Measurements from ENCODE around the gene ZNF583.

The ZNF583 gene

GRCh38 chr19:56403764-56404704 lies at the start of gene ZNF583:
ZNF583 (plus strand) TSS chr19:56404332; CDS start chr19:56407115, 2,783 bp downstream.
- peak; percentile 72 to 85 for DNase-seq (ENCODE audit: low read depth in 2 of 2)

- DNase-seq (ENCODE audit: low read depth in 2 of 2) = no peak
Measured at GRCh38 chr19:56355517-56355916, 48.6 kb upstream of the ZNF583 start.

- DNase-seq (ENCODE audit: low read depth in 2 of 2) = no peak
Measured at GRCh38 chr19:56356944-56357343, 47.2 kb upstream of the ZNF583 start.

- DNase-seq (ENCODE audit: low read depth in 2 of 2) = no peak
Measured at GRCh38 chr19:56360841-56361240, 43.3 kb upstream of the ZNF583 start.

GRCh38 chr19:56367829-56368711 lies 36.1 kb upstream of the ZNF583 start:
- DNase-seq (ENCODE audit: low read depth in 2 of 2) = peak; percentile 59 to 60

- no peak for DNase-seq (ENCODE audit: low read depth in 2 of 2)
Measured at GRCh38 chr19:56369886-56370676, 34.1 kb upstream of the ZNF583 start.

- DNase-seq (ENCODE audit: low read depth in 2 of 2) = no peak
Measured at GRCh38 chr19:56372281-56372680, 31.9 kb upstream of the ZNF583 start.

GRCh38 chr19:56377105-56377924 lies 26.8 kb upstream of the ZNF583 start:
- DNase-seq (ENCODE audit: low read depth in 2 of 2) = no peak

- DNase-seq (ENCODE audit: low read depth in 2 of 2) = no peak
Measured at GRCh38 chr19:56383826-56384605, 20.1 kb upstream of the ZNF583 start.

GRCh38 chr19:56393119-56394012 lies 10.8 kb upstream of the ZNF583 start, which contains the start of gene ZNF582:
ZNF582 (minus strand) TSS chr19:56393534; CDS start chr19:56391752, 1,782 bp downstream.
- peak; percentile 74 to 78 for DNase-seq (ENCODE audit: low read depth in 2 of 2)

GRCh38 chr19:56398809-56399208 lies 5.3 kb upstream of the ZNF583 start:
- no peak for DNase-seq (ENCODE audit: low read depth in 2 of 2)

GRCh38 chr19:56400485-56400884 lies 3.6 kb upstream of the ZNF583 start:
- no peak for DNase-seq (ENCODE audit: low read depth in 2 of 2)

GRCh38 chr19:56403261-56403660 lies 871 bp upstream of the ZNF583 start:
- DNase-seq (ENCODE audit: low read depth in 2 of 2) = no peak

- DNase-seq (ENCODE audit: low read depth in 2 of 2) = no peak
Measured at GRCh38 chr19:56404705-56405056, 549 bp downstream of the ZNF583 start.

- DNase-seq (ENCODE audit: low read depth in 2 of 2) = no peak
Measured at GRCh38 chr19:56405062-56405461, 930 bp downstream of the ZNF583 start.

GRCh38 chr19:56423276-56423984 lies 19.3 kb downstream of the ZNF583 start:
- DNase-seq (ENCODE audit: low read depth in 2 of 2) = no peak

- no peak for DNase-seq (ENCODE audit: low read depth in 2 of 2)
Measured at GRCh38 chr19:56423985-56424353, 19.8 kb downstream of the ZNF583 start.

- DNase-seq (ENCODE audit: low read depth in 2 of 2) = no peak
Measured at GRCh38 chr19:56441206-56441792, 37.2 kb downstream of the ZNF583 start.
